NT2/D1 (cell line): ENCODE measurements around the gene SLC24A3.

Experiments used
- SUZ12 ChIP-seq: IDR thresholded peaks from 2 replicates; pipeline ENCODE4 v1.6.1; 2011; ENCODE audit not compliant: insufficient read length, insufficient read depth; ENCODE audit errors: extremely low read depth
- YY1 ChIP-seq: IDR thresholded peaks from 2 replicates; pipeline ENCODE4 v1.6.1; 2011; ENCODE audit not compliant: insufficient read length, insufficient read depth
- ZNF274 ChIP-seq: IDR thresholded peaks from 2 replicates; pipeline ENCODE4 v1.6.1; 2011; ENCODE audit warnings: mild to moderate bottlenecking, low read depth, low read length

- no peak for TF ChIP-seq ZNF274
- TF ChIP-seq SUZ12 = no peak
- no peak for TF ChIP-seq YY1
Measured at GRCh38 chr20:19672498-19672897, 460.1 kb downstream of the SLC24A3 start.
